NT2/D1 (cell line): Measurements from ENCODE around the gene IL1RAP.

Source experiments
- DNase-seq: peaks from one replicate; pipeline ENCODE4 v3.0.0-alpha.2; 2011; ENCODE audit warnings: low read depth, low spot score
- H3K27me3 ChIP-seq: 2 replicates; pipeline ENCODE4 v1.6.0; 2011; ENCODE audit warnings: mild to moderate bottlenecking; ENCODE audit not compliant: insufficient read length, insufficient read depth
- H3K36me3 ChIP-seq: 2 replicates; pipeline ENCODE4 v1.6.1; 2011; ENCODE audit warnings: mild to moderate bottlenecking, low read length, mixed read lengths; ENCODE audit not compliant: insufficient read depth, insufficient read length
- H3K4me1 ChIP-seq: 2 replicates; pipeline ENCODE4 v1.5.1; 2011; ENCODE audit not compliant: insufficient read depth, insufficient read length
- H3K4me3 ChIP-seq: 2 replicates; pipeline ENCODE4 v1.5.1; 2011; ENCODE audit warnings: low read depth; ENCODE audit not compliant: insufficient read length
- H3K9ac ChIP-seq: 2 replicates; pipeline ENCODE4 v1.6.0; 2011; ENCODE audit warnings: low read depth; ENCODE audit not compliant: insufficient read length
- H3K9me3 ChIP-seq: 2 replicates; pipeline ENCODE4 v1.5.1; 2011; ENCODE audit warnings: mild to moderate bottlenecking, low read length; ENCODE audit not compliant: insufficient read depth
- SUZ12 ChIP-seq: IDR thresholded peaks from 2 replicates; pipeline ENCODE4 v1.6.1; 2011; ENCODE audit not compliant: insufficient read length, insufficient read depth; ENCODE audit errors: extremely low read depth
- YY1 ChIP-seq: IDR thresholded peaks from 2 replicates; pipeline ENCODE4 v1.6.1; 2011; ENCODE audit not compliant: insufficient read length, insufficient read depth
- ZNF274 ChIP-seq: IDR thresholded peaks from 2 replicates; pipeline ENCODE4 v1.6.1; 2011; ENCODE audit warnings: mild to moderate bottlenecking, low read depth, low read length

Gene IL1RAP

GRCh38 chr3:190568036-190568435, 54.2 kb downstream of the IL1RAP start:
- H3K9me3 ChIP-seq, result 0 out of 2 replicates have a peak, but pooled peaks cover 6% of the 10 kb centered on the region
- TF ChIP-seq SUZ12 (no peak), YY1 (no peak), ZNF274 (no peak)
- H3K36me3 ChIP-seq, result no peaks in the 10 kb centered on the region
- no peak overlapping the region for H3K4me3 ChIP-seq
- no peaks in the 10 kb centered on the region for H3K27me3 ChIP-seq
- H3K9ac ChIP-seq, result no peak overlapping the region
- no peaks in the 10 kb centered on the region for H3K4me1 ChIP-seq
- DNase-seq, result no peak

- H3K4me3 ChIP-seq, result no peak overlapping the region
- no peaks in the 10 kb centered on the region for H3K27me3 ChIP-seq
- H3K9me3 ChIP-seq, result no peaks in the 10 kb centered on the region
- H3K36me3 ChIP-seq, result no peaks in the 10 kb centered on the region
- DNase-seq, result no peak
- no peak overlapping the region for H3K9ac ChIP-seq
- no peaks in the 10 kb centered on the region for H3K4me1 ChIP-seq
- TF ChIP-seq ZNF274, result no peak
Measured at GRCh38 chr3:190574473-190574872, 60.6 kb downstream of the IL1RAP start.

GRCh38 chr3:190575437-190576185, 61.7 kb downstream of the IL1RAP start:
- Histone ChIP-seq H3K4me1 (no peaks in the 10 kb centered on the region), H3K9ac (no peak overlapping the region), H3K36me3 (no peaks in the 10 kb centered on the region), H3K4me3 (no peak overlapping the region), H3K27me3 (no peaks in the 10 kb centered on the region), H3K9me3 (no peaks in the 10 kb centered on the region)
- TF ChIP-seq ZNF274 (no peak), YY1 (no peak), SUZ12 (no peak)
- no peak for DNase-seq

- no peaks in the 10 kb centered on the region for H3K9me3 ChIP-seq
- TF ChIP-seq YY1 (no peak), ZNF274 (no peak), SUZ12 (no peak)
- H3K4me3 ChIP-seq, result no peak overlapping the region
- H3K27me3 ChIP-seq, result no peaks in the 10 kb centered on the region
- no peaks in the 10 kb centered on the region for H3K36me3 ChIP-seq
- no peak overlapping the region for H3K9ac ChIP-seq
- DNase-seq, result no peak
- no peaks in the 10 kb centered on the region for H3K4me1 ChIP-seq
Measured at GRCh38 chr3:190577225-190577624, 63.3 kb downstream of the IL1RAP start.

- H3K27me3 ChIP-seq, result no peaks in the 10 kb centered on the region
- no peak for DNase-seq
- H3K9ac ChIP-seq, result no peak overlapping the region
- H3K4me3 ChIP-seq, result no peak overlapping the region
- no peak for TF ChIP-seq SUZ12
- H3K36me3 ChIP-seq, result no peaks in the 10 kb centered on the region
- no peaks in the 10 kb centered on the region for H3K4me1 ChIP-seq
- H3K9me3 ChIP-seq, result no peaks in the 10 kb centered on the region
Measured at GRCh38 chr3:190579514-190580137, 65.7 kb downstream of the IL1RAP start.

DNA sequence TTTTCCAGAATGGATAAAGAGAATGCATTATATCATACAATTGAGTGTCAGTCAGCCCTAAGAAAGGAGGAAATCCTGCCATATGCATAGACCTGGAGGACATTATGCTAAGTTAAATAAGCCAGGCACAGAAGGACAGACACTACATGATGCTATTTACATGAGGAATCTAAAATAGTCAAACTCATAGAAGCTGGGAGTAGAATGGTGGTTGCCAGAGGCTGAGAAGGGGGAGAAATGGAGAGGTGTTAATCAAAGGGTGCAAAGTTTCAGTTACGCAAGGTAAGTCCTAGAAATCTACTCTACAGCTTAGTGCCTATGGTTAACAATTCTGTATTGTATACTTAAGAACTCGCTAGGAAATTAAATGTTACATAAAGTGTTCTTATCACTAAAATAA, 66.5 kb downstream of the IL1RAP start:
- Histone ChIP-seq H3K4me1 (no peaks in the 10 kb centered on the region), H3K4me3 (no peak overlapping the region), H3K27me3 (no peaks in the 10 kb centered on the region), H3K9me3 (no peaks in the 10 kb centered on the region), H3K36me3 (no peaks in the 10 kb centered on the region), H3K9ac (no peak overlapping the region)
- DNase-seq, result no peak
- TF ChIP-seq SUZ12, result no peak
- no peak for TF ChIP-seq ZNF274
- TF ChIP-seq YY1, result no peak

GRCh38 chr3:190581041-190581541, 67.2 kb downstream of the IL1RAP start:
- Histone ChIP-seq H3K4me3 (no peak overlapping the region), H3K9ac (no peak overlapping the region), H3K36me3 (no peaks in the 10 kb centered on the region), H3K4me1 (no peaks in the 10 kb centered on the region), H3K27me3 (no peaks in the 10 kb centered on the region), H3K9me3 (no peaks in the 10 kb centered on the region)
- TF ChIP-seq YY1, result no peak
- no peak for TF ChIP-seq ZNF274
- no peak for TF ChIP-seq SUZ12
- no peak for DNase-seq

DNA sequence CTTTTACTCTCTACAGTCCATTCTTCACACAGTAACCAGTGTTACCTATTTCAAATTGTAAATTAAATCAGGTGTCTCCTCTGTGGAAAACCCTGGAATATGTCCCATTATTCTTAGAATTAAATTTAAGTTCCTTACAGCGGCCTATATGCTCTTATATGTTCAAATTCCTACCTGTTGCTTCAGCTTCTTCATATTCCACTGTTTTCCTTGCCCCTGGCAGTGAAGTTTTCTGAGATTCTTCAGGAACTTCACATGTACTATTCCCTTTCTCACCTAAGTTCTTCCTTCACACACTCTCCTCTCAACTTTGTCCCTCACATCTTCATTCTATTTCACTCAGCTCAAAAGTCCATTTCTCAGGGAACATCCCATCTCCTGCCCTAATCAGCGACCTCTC, 68.8 kb downstream of the IL1RAP start:
- no peak for DNase-seq
- Histone ChIP-seq H3K36me3 (no peaks in the 10 kb centered on the region), H3K4me3 (no peak overlapping the region), H3K9me3 (no peaks in the 10 kb centered on the region), H3K4me1 (no peaks in the 10 kb centered on the region), H3K9ac (no peak overlapping the region), H3K27me3 (no peaks in the 10 kb centered on the region)
- TF ChIP-seq ZNF274 (no peak), YY1 (no peak), SUZ12 (no peak)
